D341Med (cell line): ENCODE results near the gene KIAA0040.
"Not testable (repeated sequence)": the region's sequence is repeated elsewhere in the genome, so short reads cannot be mapped to it uniquely, and the experiment has no call there.

Experiments
- DNase-seq: peaks from one replicate; pipeline ENCODE4 v3.0.0; 2012; ENCODE audit warnings: low spot score

The KIAA0040 gene

DNA sequence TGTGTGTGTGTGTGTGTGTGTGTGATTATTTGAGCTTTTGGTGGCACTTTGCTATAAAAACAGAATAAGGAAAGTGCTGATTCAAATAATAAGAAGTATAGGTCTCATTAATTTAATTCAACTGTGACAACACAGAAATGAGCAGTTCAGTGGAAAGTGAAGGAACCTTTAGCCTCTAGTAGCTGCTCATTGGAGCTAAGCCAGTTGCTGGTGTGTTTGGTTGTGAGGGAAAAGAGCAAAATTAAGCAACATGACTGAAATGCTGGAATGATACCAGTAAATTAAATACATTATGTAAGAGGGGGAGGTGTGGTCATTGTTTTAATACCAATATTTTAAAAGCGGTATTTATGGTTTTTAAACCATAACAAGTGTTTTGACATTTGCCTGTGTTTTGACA, 55.2 kb downstream of the KIAA0040 start:
- no peak for DNase-seq

DNA sequence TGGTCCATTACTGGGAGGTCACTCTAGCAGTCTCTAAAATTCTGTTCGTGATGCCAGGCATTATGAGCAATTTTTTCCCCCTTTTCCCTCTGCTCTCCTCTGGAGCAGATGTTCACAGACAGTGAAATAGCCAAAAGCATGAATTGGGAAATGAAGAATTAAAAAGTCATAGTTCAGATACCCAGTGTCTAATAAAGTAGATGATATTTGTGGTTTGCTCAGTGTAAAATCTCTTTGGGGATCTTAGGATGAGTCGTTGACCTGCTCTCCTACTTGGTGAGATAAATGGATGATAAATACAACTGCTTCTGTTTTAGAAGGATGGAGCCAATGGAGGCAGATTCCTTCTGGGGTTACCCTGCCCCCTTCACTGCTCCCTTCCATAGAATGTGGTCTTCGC, 56.3 kb downstream of the KIAA0040 start:
- DNase-seq = no peak

DNA sequence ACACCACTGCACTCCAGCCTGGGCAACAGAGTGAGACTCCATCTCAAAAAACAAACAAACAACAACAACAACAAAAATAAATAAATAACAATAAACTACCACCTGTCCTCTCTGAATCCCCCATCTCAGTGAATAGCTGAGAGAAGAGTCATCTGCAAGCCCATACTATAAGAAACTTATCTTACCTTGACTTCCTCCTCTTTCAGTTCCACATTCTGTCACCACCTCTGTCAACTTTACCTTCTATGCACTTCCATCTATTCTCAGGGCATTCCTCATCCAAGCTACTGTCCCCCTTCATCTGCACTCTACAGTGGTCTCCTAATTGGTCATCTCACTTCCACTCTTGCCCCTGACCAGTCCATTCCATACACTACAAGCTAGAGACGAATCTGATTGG, 58.1 kb downstream of the KIAA0040 start:
- no peak for DNase-seq

DNA sequence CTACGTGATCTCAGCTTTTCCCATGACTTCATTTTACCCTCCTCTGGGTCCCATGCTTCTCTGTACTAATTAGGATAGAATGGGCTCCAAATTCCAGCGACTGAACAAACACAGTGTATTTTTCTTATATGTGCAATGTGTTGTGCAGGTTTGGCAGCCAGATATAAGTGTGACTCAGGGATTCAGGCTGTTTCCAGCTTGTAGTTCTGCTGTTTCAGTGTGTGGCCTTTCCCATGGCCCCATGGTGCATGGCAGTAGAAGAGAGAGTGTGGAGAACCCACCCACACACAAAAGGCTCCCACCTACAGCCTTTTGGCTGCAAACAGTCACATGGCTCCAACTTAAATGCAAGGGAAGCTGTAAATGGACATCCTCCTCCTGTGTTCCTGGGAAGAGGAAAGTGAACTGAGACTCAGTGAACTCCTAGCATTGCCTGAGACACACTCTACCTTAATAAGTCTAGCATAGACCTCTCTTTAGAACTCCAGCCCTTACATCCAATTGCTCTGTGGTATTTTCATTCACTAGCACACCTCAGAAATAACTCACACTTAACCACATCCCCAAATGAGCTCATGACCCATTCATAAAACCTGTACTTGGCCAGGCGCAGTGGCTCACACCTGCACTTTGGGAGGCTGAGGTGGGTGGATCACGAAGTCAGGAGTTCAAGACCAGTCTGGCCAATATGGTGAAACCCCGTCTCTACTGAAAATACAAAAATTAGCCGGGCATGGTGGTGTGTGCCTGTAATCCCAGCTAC, 58.7 kb downstream of the KIAA0040 start:
- no peak for DNase-seq

DNA sequence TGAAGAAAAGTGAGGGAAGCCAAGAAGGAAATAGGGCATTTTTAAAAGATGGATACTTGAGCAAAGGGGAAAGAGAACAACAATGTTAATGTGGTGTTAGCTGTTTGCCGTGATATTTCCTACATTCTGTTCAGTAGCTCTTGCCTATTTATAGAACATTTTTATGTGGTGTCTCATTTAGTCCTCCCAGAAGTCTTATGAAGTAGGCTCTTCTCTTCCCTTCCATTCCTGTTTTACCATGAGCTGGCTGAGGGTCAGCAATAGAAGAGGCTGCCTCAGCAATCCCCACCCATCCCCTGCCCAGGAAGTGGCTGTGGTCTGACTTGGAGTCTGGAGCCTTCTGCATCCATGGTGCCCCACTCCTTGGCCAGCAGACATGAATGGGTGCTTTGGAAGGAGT, 60.1 kb downstream of the KIAA0040 start:
- no peak for DNase-seq

DNA sequence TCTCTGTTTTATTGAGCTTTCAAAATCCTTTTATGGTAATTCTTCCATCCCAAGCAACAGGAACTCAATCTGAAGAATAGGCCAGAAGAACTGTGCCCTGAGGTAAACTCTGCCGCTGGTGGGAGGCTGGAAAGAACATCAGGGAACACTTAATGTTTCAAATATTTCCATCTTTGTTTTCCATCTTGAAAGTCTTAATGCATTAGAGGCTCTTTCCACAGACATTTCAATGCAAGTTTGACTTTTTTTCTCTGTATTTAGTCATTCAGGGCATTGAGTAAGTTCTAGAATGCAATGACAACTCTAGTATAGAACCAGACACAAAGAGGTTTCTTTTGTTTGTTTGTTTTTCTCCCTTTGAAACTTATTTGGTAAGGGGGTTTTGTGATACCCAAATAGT, 61.5 kb downstream of the KIAA0040 start:
- DNase-seq = no peak

DNA sequence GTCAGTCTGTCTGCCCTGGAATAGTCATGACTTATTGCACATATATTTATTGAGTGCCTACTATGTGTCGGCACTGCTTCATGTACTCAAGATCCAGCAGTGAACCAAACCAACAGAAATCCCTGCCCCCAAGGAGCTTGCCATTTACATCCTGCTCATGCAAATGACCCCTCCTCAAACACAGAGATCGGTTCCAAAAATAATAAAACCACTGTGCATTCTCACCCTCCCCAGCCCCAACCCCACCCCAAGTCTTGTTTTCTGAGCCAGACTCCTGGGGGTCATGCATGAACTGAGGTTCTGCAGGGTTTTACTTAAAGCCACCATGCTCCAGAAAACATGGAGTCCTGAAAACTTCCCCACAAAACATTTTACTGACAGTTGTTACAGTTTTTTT, 61.9 kb downstream of the KIAA0040 start:
- no peak for DNase-seq

DNA sequence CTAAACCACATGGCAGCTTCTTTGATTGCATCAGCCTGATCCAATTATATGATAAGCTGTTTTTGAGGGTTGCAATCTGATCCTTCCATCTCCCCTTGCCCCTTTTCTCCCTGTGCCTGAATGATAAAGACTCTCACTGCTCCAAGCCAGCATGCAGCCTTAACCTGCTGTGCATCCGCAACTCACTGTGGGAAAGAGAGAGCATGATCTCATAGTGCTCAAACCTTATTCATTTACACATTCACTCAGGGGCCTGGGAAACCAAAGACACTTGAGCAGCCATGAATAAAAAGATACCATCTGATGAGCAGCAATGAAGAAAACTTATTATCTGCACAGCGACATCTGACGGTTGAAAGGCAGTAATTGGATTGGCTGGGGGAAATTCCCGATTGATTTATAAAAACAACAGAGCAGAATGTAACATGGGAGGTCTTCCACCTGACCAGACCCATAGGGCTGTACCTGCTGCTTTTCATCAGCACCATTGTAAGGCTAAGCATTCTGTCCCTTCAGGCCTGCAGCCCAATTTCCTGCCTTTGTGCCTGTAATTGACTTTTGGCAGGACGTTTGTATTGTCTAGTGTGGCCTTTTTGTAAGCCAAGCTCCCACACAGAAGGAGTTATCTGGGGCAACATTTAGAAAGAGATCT, 62.5 kb downstream of the KIAA0040 start:
- DNase-seq = peak; percentile 53

DNA sequence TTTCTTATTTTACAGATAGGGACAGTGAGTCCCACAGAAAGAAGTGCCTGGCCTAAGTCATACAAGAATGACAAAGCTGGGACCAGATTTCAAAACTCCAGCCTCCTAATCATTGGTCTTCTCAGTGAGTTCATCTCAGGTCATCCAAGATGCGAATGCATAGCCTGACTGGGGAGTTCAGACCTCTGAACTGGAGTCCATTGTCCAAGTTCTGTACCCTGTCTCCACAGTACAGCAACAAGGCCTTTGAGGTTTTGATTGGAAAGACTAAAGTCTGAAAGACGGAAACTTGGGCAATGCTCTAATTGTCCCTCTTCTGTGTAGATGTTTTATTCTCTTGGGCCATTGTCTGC, 63.0 kb downstream of the KIAA0040 start:
- no peak for DNase-seq

DNA sequence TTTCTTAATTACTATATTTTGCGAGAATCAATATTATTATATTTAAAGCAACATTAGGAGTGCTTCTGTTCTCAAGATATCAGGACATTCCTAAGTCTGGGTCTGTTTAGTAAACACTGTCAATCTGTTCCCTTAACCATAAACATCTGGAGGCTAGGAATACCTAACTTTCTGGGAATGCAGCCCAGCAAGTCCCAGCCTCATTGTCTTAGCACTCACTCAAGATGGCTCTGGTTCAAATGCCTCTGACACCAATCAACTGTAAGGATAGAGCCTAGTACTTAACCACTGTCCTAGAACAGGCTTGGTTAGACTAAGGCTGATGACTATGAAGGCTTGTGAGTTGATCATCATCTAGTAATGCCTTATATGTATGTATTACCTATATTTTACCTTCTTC, 63.4 kb downstream of the KIAA0040 start:
- no peak for DNase-seq

DNA sequence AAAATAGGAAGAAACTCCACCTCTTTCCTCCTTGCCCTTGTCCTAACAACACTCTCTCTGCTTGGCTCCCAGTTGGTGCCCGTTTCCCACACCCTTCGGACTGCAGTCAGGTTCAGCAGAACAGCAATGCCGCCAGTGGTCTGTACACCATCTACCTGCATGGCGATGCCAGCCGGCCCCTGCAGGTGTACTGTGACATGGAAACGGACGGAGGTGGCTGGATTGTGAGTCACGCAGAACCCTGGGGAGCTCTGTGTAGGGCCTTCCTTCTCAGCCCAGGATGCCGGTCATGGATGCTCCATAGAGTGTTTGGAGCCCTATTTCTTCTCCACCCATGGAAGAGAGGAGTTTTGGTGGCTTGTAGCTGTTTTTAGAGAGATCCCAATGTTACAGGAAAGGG, 64.1 kb downstream of the KIAA0040 start:
- DNase-seq = no peak

DNA sequence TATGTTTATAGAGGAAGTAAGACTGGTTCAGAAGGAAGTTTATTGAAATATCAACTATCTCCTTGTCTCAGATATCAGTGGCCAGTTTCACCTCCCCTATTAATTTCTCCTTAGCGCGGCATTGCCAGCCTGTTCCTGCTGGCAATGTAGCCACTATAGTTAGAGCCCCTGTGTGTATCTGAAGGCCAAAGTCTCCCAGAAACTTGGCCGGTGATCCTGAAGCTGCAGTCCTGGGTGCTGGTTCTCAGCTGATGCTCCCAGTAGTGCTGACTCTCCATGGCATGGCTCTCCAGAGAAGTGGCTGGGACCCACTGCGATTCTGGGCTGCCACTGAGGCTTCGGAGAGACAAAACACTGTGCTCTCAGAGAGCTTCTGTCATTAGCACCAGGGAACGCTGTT, 65.0 kb downstream of the KIAA0040 start:
- no peak for DNase-seq

DNA sequence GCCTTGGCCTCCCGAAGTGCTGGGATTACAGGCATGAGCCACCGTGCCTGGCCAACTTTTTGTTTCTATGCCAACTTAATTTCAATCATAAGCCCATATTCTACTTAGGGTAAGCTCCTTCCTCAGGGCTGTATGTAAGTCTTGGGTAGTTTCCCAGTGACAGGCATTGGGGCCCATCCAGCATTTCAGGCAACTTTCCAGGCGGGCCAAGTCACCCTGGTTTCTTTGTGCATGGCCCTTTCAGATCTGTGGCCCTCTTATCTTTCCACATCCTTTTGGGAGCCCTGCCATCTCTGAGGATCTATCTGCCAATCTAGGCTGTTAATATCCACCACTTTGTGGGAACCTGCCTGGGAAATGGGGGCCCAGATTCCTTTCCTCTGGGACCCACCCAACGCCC, 66.2 kb downstream of the KIAA0040 start:
- DNase-seq = no peak

DNA sequence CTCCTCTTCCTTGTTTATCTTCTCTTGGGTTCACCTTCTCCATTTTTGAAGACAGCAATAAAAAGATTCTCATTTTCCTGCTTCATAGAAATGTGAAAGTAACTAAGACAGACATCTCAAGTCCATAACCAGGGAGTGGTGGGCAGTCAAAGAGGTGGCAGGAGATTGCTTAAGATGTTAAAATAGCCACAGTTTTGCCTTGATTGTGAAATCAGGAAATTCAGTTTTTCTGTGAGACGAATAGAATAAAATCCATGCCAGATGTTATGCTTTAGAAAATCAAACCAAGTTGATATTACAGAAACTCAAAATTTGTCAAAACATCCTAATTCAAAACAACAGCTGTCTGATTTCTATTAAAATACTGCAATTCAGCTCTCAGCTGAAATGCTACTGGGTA, 67.7 kb downstream of the KIAA0040 start:
- no peak for DNase-seq

DNA sequence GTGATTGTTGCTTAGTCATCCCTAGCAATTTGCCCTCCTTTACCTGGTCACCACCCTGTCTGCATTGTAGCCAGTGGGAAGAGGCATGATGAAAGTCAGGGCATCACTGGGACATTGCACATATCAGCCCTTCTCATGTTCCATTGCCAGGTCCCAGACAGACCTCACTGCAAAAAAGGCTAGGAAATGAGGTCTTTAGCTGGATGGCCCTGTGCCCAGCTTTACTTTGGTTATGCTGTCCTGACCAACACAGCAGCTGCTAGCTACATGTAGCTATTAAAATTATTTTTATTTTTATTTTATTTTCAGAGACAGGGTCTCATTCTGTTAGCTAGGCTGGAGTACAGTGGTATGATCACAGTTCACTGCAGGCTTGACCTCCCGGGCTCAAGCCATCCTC, 72.1 kb downstream of the KIAA0040 start:
- DNase-seq = no peak

DNA sequence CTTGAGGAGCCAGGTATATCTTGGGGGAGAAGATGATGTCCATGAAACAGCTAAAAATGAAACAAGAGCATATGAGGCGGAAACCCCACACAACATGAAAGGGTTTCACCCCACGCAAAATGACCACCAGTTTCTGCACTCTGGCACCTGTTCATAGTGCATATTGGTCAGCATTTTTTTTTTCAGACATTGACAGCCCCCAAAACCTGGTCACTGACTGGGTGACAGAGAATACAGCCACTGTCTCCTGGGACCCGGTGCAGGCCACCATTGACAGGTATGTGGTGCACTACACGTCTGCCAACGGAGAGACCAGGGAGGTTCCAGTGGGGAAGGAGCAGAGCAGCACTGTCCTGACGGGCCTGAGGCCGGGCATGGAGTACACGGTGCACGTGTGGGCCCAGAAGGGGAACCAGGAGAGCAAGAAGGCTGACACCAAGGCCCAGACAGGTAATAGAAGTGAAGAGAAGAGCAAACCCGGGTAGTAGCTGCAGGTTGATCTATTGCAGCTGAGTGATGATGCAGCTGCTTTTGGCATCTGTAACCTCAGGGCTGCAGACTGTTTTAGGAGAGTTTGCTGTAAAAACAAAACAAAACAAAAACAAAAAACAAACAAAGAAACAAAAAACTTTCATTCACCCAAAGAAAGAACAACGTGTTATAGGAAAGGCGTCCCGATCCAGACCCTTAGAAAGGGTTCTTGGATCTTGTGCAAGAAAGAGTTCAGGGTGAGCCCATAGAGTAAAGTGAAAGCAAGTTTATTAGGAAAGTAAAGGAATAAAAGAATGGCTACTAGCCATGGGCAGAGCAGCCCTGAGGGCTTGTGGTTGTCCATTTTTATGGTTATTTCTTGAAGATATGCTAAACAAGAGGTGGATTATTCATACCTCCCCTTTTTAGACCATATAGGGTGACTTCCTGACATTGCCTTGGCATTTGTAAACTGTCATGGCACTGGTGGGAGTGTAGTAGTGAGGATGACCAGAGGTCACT, 73.9 kb downstream of the KIAA0040 start:
- DNase-seq = no peak

DNA sequence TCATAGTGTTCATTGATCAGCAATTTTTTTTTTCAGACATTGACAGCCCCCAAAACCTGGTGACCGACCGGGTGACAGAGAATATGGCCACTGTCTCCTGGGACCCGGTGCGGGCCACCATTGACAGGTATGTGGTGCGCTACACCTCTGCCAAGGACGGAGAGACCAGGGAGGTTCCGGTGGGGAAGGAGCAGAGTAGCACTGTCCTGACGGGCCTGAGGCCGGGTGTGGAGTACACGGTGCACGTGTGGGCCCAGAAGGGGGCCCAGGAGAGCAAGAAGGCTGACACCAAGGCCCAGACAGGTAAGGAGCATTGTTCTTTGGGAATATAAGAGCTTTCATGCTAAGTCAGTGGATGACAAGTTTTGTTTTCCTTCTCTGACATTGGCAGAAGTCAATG, 75.7 kb downstream of the KIAA0040 start:
- DNase-seq = no peak

DNA sequence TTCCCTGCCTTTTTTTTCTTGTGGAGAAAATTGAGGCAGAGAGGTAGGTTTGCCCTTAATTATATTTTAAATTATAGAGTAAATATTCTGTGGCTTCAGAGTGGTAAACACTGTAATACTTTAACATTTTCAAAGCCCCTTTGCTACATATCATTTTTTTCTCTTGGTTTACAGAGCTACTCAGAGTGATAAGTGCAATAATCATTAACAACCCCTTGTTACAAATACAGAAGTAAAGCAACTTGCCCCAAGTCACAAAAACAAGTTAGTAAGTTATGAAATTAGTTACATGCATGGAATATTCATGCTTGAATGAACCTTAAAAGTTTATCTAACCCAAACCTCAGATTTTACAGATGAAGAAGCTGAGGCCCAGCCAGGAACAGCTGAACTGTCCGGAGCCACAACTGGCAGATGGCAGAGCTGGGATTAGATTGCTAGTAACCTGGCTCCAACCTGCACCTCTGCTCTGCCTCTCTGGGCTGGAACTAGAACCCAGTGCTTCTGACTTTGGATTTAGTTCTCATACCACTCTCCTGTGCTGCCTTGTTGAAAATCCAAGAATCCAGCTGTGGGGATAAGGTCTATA, 76.3 kb downstream of the KIAA0040 start:
- DNase-seq = no peak

DNA sequence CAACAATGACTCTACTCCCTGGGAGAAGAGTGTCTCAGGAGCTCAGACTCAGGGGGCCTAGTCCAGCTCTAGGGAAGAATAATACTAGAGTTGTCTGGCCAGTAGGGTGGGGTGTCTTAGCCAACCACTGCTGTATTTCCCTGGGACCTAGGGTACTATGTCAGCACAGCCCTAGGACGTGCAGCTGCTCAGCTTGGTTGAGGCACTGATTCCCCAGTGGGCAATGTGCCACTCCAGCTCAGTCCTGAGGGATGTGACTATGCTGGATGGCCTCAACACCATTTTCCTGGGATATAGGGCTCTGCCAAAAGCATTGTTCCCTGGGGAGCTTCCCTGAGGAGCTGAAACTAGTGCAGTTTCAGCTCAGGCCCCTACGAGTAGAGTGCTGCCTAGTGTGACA, 77.6 kb downstream of the KIAA0040 start:
- DNase-seq = no peak

DNA sequence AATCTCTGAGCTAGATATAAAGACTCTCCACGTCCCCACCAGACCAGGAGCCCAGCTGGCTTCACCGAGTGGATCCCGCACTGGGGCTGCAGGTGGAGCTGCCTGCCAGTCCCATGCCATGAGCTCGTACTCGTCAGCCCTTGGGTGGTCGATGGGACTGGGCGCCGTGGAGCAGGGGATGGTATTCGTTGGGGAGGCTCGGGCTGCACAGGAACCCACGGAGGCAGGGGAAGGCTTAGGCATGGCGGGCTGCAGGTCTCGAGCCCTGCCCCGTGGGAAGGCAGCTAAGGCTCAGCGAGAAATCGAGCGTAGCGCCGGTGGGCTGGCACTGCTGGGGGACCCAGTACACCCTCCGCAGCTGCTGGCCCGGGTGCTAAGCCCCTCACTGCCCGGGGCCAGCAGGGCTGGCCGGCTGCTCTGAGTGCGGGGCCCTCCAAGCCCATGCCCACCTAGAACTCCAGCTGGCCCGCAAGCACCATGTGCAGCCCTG, 84.2 kb downstream of the KIAA0040 start:
- DNase-seq = not testable (repeated sequence)
